IMR-90 (cell line): ENCODE results near the gene OR52K2.

Experiments
- CEBPB ChIP-seq: IDR thresholded peaks from 2 replicates; pipeline ENCODE4 v1.6.1; 2012; ENCODE audit warnings: low read depth, low read length, improper control_type of control experiment
- CTCF ChIP-seq: conservative IDR thresholded peaks from 2 replicates; pipeline ENCODE4 v1.5.1; 2012; ENCODE audit warnings: mild to moderate bottlenecking, low read depth, low read length, improper control_type of control experiment
- FOS ChIP-seq: fragments of 150-350 bp; IDR thresholded peaks from 2 replicates; pipeline ENCODE4 v1.6.1; 2016; ENCODE audit warnings: low read depth, low read length
- MAFK ChIP-seq: IDR thresholded peaks from 2 replicates; pipeline ENCODE4 v1.6.1; 2012; ENCODE audit warnings: low read depth, low read length, improper control_type of control experiment
- MXI1 ChIP-seq: IDR thresholded peaks from 2 replicates; pipeline ENCODE4 v1.6.1; 2012; ENCODE audit warnings: low read depth, mild to moderate bottlenecking, low read length, moderate library complexity, borderline replicate concordance
- RFX5 ChIP-seq: IDR thresholded peaks from 2 replicates; pipeline ENCODE4 v1.8.0; 2012; ENCODE audit warnings: low read depth, mild to moderate bottlenecking, low read length, moderate library complexity
- SMC3 ChIP-seq: fragments of 150-350 bp; IDR thresholded peaks from 2 replicates; pipeline ENCODE4 v1.6.1; 2016; ENCODE audit warnings: low read depth, mild to moderate bottlenecking, antibody characterized with exemption, low read length, moderate library complexity

GRCh38 chr11:4495487-4495886 is 46.4 kb downstream of the OR52K2 start:
- no peak for TF ChIP-seq FOS
- no peak for TF ChIP-seq CEBPB
- TF ChIP-seq CTCF, result no peak
- TF ChIP-seq RFX5, result no peak
- no peak for TF ChIP-seq MXI1
- no peak for TF ChIP-seq MAFK
- TF ChIP-seq SMC3, result no peak
